Esophagus mucosa (tissue), 1 donor: ENCODE measurements around the gene FLNB. TPM values are rescaled to one million over a fixed set of nuclear protein-coding genes. Genes with fewer than 3 reads are reported as not detected.

Experiments used
- ATAC-seq: fragments of 200-7000 bp; cut with Tn5 transposase; one replicate; pipeline ENCODE4 v1.9.1; 2020
- total RNA-seq: library from RNA; stranded (reverse); gene quantifications from one replicate; pipeline ENCODE4 v1.2.4, GENCODE V29; 2023
- donor health status: DM: yes; HTN: yes; CAD: no.

FLNB gene
- total RNA-seq, 1 donor from 2014 or later, result 124 TPM

DNA sequence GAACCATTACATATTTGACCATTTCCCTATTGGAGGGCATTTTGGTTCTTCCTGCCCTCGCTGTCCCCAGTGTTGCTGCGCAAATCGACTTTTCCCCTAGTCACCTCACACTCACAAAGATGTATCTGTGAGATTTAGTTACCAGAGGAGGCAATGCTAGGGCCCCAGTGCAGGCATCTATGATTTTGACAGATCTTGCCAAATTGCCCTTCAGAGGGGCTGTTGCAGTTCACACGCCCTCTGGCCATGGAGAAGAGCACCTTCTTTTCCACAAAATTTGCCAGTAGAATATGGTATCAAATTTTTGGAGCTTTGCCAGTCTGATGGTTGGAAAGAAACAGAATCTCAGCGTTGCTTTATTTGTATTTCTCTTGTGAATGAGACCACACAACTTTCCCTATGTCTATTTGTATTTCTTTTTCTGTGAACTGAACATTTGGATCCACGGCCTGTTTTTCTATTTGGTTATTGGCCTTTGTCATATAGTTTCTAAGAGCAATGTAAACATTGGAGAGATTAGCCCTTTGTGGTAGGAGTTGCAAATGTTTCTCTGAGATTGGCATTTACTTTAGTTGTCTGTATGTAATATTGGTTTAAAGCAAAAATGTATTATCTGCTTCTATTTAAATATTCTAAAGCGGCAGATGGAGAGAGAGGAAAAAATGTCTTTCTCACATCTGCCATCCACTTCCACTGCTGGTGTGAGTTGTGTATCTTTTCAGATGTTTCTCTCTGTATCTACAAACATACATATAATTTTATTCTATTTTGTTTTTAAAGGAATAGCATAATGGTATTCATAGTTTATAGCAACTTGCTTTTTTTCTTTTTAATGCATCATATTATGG lies 136.5 kb downstream of the FLNB start:
- no peak for ATAC-seq

DNA sequence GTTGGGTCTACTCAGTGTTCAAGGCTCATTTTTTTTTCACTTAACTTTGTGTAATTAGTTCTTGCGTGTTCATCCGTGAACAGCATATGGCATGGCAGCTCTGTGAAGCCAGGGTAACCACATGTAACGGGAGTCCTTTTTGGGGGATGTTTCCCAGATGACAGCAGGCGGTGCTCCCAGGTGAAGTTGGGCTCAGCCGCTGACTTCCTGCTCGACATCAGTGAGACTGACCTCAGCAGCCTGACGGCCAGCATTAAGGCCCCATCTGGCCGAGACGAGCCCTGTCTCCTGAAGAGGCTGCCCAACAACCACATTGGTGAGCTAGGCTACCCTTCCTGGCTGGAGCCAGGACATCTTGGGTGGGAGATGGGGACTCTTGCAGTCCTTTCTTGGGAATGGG lies 139.8 kb downstream of the FLNB start:
- ATAC-seq, result no peak

DNA sequence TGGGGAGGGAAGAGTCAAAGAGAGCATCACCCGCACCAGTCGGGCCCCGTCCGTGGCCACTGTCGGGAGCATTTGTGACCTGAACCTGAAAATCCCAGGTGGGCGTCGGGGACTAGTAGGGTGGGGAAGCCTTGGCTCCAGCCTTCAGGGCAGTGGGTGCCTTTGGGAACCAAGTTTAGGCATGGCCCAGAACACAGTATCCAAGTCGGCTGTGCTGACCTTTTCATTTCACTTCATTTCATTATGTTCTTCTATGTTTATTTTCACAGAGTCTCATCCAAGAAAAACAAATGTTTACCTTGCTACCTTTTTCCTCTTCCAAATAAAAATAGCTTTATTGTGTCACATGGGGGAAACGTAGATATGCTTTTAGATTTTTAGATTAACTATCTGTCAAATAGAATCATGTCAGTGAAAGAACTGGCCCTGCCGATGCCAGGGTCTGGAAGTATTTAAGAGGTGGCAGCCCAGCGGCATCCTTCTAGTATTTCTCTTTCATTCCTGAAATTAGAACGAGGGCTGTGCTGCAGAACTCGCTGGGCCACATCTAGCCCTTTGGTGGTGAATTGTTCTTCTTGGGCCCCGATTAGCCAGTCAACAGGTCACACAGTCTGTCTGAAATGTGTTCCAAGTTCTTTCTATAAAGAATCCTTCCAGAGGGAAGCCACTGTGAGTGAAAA lies 142.0 kb downstream of the FLNB start:
- ATAC-seq, result no peak

- peak; percentile 74 for ATAC-seq
These were observed 142.6 kb downstream of the FLNB start for GRCh38 chr3:58150810-58151199.

DNA sequence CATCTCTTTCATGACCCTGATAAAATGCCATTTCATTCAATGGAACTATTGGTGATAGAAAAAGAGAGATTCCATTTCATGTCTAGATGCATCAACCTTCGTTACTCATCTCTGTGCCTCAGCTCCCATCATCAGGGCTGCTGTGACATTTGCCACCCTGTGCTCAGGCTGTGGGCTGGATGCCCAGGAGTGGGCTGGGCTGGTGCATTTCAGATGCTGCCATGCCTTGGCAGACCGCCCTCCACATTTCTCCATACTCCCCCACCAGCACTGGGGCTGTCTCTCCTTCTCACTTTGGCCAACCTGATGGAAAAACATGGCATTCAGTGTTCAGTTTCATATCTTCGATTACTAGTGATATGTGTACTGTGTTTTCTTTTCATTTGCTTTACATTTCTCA lies 143.4 kb downstream of the FLNB start:
- ATAC-seq, result no peak

GRCh38 chr3:58152225-58153015 lies 144.2 kb downstream of the FLNB start:
- ATAC-seq, result no peak

- no peak for ATAC-seq
These were observed 145.1 kb downstream of the FLNB start for GRCh38 chr3:58153371-58153770.

DNA sequence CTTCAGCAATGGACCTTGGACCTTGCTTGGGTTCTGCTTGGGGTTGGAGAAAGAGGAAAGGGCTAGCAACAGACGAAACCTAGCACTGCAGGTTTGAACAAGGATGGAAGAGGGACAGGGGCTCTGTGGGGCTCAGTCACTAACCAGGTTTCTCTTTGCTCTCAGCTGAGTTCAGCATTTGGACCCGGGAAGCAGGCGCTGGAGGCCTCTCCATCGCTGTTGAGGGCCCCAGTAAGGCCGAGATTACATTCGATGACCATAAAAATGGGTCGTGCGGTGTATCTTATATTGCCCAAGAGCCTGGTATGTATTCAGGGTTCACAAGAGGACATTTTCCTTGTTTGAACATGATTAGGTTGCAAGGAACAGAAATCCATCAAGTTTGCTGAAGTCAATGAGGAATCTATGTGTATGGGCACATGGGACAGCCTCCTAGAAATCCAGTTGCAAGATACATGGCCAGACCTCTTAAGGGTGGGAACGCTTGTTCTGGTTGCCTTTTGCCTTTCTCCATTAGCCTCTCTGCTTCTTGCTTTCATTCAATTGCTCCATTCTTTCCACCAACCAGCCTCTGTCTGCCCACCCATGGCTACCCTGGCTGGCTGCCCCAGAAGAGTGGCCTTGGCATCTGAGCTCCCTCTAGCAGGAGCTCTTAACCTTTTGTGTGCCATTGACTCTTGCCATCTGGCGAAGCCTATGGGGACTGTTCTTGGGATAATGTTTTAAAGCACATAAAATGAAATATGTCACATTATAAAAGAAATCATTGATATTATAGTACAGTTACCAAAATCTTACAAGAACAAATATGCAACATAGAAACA lies 146.6 kb downstream of the FLNB start:
- no peak for ATAC-seq

- ATAC-seq, result no peak
These were observed 147.6 kb downstream of the FLNB start for GRCh38 chr3:58155838-58156237.

- ATAC-seq, result no peak
These were observed 149.5 kb downstream of the FLNB start for GRCh38 chr3:58157700-58158099.

GRCh38 chr3:58158442-58159153 lies 150.4 kb downstream of the FLNB start:
- no peak for ATAC-seq

DNA sequence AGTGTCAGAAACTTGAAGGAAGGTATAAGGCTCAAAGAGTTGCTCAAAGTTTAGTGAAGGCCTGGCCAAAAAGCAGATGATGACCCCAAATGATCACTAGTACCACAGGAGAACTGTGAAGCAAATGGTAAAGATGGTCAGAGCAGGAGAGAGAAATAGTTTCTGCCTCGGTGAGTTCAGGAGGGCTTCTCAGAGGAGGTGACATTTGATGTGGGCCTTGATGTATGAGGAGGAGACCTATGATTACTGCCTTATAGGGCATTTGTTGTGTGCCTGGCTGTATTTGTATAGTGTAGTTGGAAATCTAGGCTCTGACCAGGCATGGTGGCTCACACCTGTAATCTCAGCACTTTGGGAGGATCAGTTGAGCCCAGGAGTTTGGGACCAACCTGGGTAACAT lies 152.2 kb downstream of the FLNB start:
- ATAC-seq, result no peak

- peak; percentile 79 for ATAC-seq
These were observed 153.5 kb downstream of the FLNB start for GRCh38 chr3:58161435-58162398.

DNA sequence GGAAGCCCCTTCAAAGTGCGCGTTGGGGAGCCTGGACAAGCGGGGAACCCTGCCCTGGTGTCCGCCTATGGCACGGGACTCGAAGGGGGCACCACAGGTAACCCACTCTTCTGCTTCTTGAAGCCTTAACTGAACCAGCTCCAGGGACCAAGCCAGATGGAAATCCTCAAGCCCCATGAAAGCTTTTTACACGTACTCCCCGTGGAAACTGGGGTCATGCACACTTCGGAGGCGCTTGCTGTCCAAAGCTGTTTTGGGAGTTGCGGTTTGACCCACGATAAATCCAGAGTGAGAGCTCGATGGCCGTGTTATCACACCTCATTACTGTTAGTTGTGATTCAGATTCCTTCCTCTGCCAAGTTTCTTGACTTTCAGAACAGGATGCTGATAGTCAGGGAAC lies 155.0 kb downstream of the FLNB start:
- ATAC-seq, result no peak

DNA sequence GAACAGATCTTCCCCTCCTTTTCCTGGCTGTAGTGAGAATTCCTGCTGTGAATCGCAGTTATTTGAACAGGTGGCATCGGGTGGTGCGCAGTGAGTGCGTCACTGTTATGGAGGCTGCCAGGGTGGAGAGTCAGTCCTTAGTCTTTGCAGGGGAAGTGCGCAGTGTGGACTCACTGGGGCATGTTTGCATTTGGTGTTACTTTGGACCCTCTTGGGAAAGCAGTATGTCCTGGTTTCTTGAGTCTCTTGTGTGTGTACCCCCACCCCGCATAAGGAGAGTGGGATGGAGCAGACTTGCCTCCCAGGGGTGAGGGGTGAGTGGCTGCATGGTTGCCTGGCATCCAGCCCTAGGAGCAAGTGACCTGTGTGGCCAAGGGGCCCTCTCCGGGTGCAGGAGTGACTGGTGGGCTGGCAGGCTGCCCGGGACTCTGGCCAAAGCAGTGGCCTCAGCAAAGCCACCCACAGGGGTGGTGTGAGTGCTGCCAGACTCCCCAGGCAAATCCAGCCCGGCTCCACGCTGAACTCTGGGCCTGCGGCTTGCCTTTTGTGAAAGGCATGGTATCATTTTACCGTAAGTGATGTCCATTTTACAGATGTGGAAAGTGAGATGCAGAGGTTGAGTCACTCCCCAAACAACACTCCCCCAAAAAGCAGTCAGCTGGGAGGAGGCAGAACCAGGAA lies 156.1 kb downstream of the FLNB start:
- ATAC-seq, result no peak

DNA sequence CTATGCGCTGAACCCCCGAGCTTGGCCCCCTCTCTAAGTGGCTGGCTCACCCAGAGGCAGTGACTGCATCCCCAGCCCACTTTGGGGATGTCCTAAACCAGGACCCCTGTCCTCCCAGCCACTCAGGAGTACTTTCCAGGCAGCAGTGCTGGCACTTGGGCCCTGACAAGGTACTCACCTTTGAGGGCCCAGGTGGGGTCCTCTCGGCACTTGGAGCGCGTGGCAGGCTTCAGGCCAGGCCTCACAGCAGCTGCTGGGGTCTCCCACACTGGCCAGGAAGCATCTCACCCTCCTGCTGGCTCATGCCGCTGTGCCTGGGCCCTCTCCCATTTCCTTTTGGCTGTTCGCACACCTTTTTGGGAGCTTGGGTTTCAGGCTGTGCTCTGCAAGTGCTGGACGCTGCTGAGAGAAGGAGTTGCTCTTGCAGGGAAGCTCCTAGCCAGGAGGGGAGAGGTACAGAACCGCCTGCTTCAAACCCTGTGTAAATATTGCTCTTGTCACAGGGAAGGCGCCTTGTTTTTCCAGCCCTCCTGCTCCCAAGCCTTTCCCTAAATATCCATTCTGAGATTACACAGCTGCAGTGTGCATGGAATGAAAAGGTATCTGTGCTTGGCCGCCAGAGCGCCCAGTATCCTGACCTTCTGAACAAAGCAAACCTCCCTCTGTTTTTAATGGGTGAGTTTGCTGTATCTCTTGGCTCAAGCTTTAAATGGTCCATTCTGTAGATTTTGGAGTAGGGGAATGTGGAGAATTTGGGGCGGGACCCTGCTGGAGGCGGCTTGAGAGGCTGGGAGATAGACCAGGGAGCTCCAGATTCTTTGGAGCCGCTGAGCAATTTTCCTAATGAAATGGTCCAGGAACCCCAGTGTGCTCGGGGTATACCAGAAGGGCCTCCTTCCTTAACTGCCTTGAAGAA lies 156.9 kb downstream of the FLNB start:
- no peak for ATAC-seq

DNA sequence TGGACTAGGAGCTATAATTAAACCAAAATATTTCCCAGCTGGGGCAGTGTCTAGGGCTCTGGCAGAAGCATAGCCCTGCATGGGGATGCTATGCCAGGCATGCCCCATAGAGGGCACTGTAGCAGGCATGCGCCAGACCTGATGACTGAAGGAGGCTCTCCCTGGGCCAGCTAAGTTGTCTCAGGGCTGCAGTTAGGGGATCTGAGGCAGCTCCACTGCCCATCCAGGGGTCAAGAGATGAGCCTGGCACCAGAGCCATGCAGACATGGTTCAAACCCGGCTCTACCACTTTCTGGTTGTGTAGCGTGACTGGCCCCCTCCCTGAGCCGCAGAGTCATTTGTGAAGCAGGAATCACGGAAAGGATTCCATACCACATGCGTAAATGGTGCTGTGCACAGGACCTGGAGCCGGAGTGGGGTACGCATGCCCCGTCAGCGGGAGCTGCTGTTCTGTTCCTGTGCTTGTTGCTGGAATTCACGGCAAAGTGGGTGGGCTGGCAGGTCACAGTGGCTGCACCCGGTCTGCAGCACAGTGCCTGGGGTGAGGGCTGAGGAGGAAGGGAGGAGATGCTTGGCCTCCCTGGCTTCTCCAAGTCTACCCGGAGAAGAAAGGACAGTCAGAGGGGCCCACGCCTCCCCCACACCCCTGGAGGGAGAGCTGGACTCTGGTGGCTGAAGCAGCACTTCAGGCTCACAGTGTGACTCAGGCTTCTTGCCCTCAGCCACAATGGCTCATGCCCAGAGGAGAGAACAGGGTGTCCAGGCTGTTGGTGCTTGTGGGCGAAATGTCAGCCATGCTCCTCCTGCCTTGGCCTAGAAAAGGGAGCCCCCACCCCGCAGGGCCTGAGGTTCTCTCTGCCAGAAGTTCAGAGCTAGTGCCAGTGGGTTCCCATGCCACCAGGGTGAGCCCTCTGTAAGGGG lies 159.5 kb downstream of the FLNB start:
- ATAC-seq, result peak; percentile 83

DNA sequence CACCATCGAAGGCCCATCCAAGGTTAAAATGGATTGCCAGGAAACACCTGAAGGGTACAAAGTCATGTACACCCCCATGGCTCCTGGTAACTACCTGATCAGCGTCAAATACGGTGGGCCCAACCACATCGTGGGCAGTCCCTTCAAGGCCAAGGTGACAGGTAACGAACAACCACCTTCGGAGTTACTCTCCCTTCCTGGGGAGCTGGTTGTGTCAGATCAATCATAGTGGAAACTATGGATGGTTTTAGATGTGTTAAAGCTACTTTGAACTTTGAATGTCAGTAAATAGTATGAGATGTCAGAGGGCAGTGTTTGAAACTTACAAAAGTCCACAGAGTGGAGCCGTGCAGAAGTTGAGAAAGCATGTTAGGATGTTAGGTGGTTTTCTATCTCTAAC lies 160.3 kb downstream of the FLNB start:
- ATAC-seq, result no peak
